SU-DHL-6 (cell line): ENCODE data around the gene CCDC188.

Source experiments
- H2AFZ ChIP-seq: fragments of 200-600 bp; sonication (generic); 2 replicates; pipeline ENCODE4 v1.6.1; 2014; ENCODE audit warnings: low read depth, mild to moderate bottlenecking, moderate library complexity, mixed read lengths, antibody characterized with exemption, low read length; ENCODE audit not compliant: severe bottlenecking
- H3F3A ChIP-seq: fragments of 200-600 bp; shearing (Covaris generic); 2 replicates; pipeline ENCODE4 v1.6.0; 2016; ENCODE audit warnings: antibody characterized with exemption, mild to moderate bottlenecking; ENCODE audit not compliant: insufficient read depth
- H3K27ac ChIP-seq: fragments of 200-600 bp; sonication (generic); 2 replicates; pipeline ENCODE4 v1.5.1; 2016; ENCODE audit warnings: low read depth, mild to moderate bottlenecking, low read length, moderate library complexity, mixed read lengths
- H3K27me3 ChIP-seq: fragments of 200-600 bp; sonication (generic), shearing (Covaris generic); 2 replicates; pipeline ENCODE4 v1.6.0; 2014; ENCODE audit warnings: mild to moderate bottlenecking, low read length
- H3K36me3 ChIP-seq: fragments of 200-600 bp; sonication (generic); 2 replicates; pipeline ENCODE4 v1.6.1; 2014; ENCODE audit warnings: mild to moderate bottlenecking, low read length, mixed read lengths
- H3K4me2 ChIP-seq: fragments of 300-600, 200-600 bp; shearing (Covaris generic), sonication (generic); 2 replicates; pipeline ENCODE4 v1.6.0; 2014; ENCODE audit warnings: low read length, low read depth, mild to moderate bottlenecking; ENCODE audit not compliant: poor library complexity, severe bottlenecking
- H3K4me3 ChIP-seq: fragments of 200-600 bp; sonication (generic); 2 replicates; pipeline ENCODE4 v1.5.1; 2014; ENCODE audit warnings: antibody characterized with exemption, low read length, mild to moderate bottlenecking, mixed read lengths; ENCODE audit not compliant: insufficient read depth, poor library complexity, severe bottlenecking
- H3K79me2 ChIP-seq: fragments of 200-600 bp; sonication (generic); 2 replicates; pipeline ENCODE4 v1.6.1; 2014; ENCODE audit warnings: mild to moderate bottlenecking, low read length, moderate library complexity; ENCODE audit not compliant: insufficient read depth
- H3K9ac ChIP-seq: fragments of 200-600 bp; sonication (generic); 2 replicates; pipeline ENCODE4 v1.7.0; 2014; ENCODE audit warnings: mild to moderate bottlenecking, low read length
- H3K9me2 ChIP-seq: fragments of 200-600 bp; sonication (generic); replicated peaks from 2 replicates; pipeline ENCODE4 v1.6.1; 2014; ENCODE audit warnings: low read length; ENCODE audit not compliant: insufficient read depth
- H3K9me3 ChIP-seq: fragments of 200-600 bp; sonication (generic); 2 replicates; pipeline ENCODE4 v1.6.1; 2014; ENCODE audit warnings: low read length, mixed read lengths; ENCODE audit not compliant: insufficient read depth
- H4K20me1 ChIP-seq: fragments of 200-600 bp; sonication (generic); 2 replicates; pipeline ENCODE4 v1.6.1; 2014; ENCODE audit warnings: low read depth, mild to moderate bottlenecking, antibody characterized with exemption, low read length, moderate library complexity, mixed read lengths
- EZH2phosphoT487 ChIP-seq: fragments of 200-600 bp; sonication (generic), shearing (Covaris generic); conservative IDR thresholded peaks from 2 replicates; pipeline ENCODE4 v1.6.1; 2018; ENCODE audit warnings: mild to moderate bottlenecking, antibody characterized with exemption, low read length, moderate library complexity, mixed read lengths
- TF ChIP-seq, protein P1 (sequence below): fragments of 200-600 bp; sonication (generic); IDR thresholded peaks from one replicate; pipeline ENCODE4 v1.5.1; 2017; ENCODE audit warnings: antibody characterized with exemption, mild to moderate bottlenecking, low read length, moderate library complexity; ENCODE audit not compliant: insufficient read depth, poor library complexity, severe bottlenecking

CCDC188 gene

DNA sequence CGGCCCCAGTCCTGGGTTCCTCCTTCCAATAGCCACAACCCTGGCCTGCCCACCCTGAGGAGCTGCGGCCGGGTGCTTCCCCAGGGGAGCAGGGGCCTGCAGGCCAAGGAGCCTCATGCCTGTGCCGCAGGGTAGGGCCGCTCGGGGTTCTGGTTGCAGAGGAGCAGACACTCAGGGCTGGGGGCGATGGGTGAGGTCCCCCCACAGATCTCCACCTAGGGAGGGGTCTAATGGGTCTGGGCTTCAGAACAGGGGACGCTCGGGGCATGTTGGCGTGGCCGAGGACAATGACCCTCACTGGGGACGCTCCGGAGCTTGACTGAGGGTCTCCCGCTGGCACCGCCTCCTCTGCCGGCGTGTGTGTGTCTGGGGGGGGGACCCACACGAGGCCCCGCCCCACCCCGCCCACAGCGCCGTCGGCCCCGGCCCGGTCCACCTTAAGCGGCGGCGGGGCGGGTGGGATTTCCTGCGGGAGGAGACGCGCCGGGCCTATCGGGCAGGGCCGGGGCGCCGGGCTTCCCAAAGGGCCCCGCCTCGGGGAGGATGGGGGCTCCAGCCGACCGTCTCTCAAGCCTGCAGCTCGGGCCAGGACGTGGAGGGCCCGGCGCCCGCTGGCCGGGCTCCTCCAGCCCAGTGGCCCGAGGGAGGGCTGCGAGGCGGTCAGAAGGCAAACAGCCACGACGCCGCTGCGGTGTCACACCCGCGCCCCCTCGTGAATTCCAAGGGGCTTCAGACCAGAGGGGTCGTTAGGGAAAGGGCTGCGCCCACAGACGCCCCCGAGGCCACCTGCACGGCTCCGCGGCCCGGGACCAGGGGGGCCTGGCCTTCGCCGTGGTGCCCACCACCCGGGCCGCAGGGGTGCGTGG lies 19.9 kb downstream of the CCDC188 start:
- H3K9me3 ChIP-seq, result no peaks in the 10 kb centered on the region
- no peak overlapping the region; the same call in 1 of the 2 replicates for H3K9ac ChIP-seq
- H4K20me1 ChIP-seq, result no peaks in the 10 kb centered on the region
- TF ChIP-seq EZH2phosphoT487, result no peak
- TF ChIP-seq, protein P1, sequence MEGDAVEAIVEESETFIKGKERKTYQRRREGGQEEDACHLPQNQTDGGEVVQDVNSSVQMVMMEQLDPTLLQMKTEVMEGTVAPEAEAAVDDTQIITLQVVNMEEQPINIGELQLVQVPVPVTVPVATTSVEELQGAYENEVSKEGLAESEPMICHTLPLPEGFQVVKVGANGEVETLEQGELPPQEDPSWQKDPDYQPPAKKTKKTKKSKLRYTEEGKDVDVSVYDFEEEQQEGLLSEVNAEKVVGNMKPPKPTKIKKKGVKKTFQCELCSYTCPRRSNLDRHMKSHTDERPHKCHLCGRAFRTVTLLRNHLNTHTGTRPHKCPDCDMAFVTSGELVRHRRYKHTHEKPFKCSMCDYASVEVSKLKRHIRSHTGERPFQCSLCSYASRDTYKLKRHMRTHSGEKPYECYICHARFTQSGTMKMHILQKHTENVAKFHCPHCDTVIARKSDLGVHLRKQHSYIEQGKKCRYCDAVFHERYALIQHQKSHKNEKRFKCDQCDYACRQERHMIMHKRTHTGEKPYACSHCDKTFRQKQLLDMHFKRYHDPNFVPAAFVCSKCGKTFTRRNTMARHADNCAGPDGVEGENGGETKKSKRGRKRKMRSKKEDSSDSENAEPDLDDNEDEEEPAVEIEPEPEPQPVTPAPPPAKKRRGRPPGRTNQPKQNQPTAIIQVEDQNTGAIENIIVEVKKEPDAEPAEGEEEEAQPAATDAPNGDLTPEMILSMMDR, result no peak
- no peak overlapping the region for H3K27ac ChIP-seq
- H2AFZ ChIP-seq, result no peak overlapping the region
- H3K27me3 ChIP-seq, result no peaks in the 10 kb centered on the region
- H3K36me3 ChIP-seq, result no peaks in the 10 kb centered on the region
- no peaks in the 10 kb centered on the region for H3F3A ChIP-seq
- H3K79me2 ChIP-seq, result no peaks in the 10 kb centered on the region
- no peaks in the 10 kb centered on the region for H3K9me2 ChIP-seq
- H3K4me2 ChIP-seq, result peak overlapping the region; percentile 38
- peak overlapping the region; percentile 34 for H3K4me3 ChIP-seq

DNA sequence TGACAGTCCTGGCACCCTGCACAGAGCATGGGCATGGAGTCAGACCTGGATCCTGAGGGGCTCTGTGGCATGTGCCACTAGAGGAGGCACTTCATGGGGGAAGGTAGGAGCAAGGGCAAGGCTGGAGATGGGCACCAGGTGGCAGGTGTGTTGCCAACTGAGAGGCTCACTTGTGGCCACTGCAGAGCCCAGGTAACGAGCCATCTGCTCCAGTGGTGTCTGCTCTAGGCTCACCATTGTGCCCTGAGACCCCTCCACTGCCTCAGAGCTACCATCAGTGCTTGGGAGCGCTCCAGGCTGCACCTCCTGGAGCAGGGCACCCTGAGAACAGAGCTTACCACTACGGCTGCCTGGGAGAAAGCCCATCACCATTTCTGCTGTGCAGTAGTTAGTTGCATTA lies 20.5 kb downstream of the CCDC188 start:
- Histone ChIP-seq H4K20me1 (no peaks in the 10 kb centered on the region), H3K36me3 (no peaks in the 10 kb centered on the region), H3K9me2 (no peaks in the 10 kb centered on the region), H3K27me3 (no peaks in the 10 kb centered on the region), H3K9ac (no peak overlapping the region), H3K4me3 (no peak overlapping the region), H2AFZ (no peak overlapping the region), H3K79me2 (no peaks in the 10 kb centered on the region), H3F3A (no peaks in the 10 kb centered on the region), H3K27ac (no peak overlapping the region), H3K9me3 (no peaks in the 10 kb centered on the region), H3K4me2 (no peak overlapping the region)
- TF ChIP-seq, protein P1, result no peak
- no peak for TF ChIP-seq EZH2phosphoT487

DNA sequence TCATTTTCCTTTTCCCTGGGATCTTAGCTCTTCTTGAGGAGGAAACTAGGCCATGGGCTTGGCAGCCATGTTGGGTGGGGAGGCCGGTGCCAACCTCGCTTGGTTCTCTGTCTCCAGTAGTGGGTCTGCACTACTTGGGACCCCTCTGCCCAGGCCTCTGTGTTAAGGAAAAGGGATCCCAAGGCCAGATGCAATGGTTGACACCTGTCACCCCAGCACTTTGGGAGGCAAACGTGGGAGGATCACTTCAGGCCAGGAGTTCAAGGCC lies 21.2 kb downstream of the CCDC188 start:
- Histone ChIP-seq H3K36me3 (no peaks in the 10 kb centered on the region), H3K9me2 (no peaks in the 10 kb centered on the region), H3K9ac (no peak overlapping the region), H3K9me3 (no peaks in the 10 kb centered on the region), H2AFZ (no peak overlapping the region), H3K4me3 (no peak overlapping the region), H3K4me2 (no peak overlapping the region), H4K20me1 (no peaks in the 10 kb centered on the region), H3F3A (no peaks in the 10 kb centered on the region), H3K27ac (no peak overlapping the region), H3K27me3 (no peaks in the 10 kb centered on the region), H3K79me2 (no peaks in the 10 kb centered on the region)
- TF ChIP-seq, protein P1, result no peak
- TF ChIP-seq EZH2phosphoT487, result no peak
